NOMO-1 treated with DMSO at 0.1 percent for 48 hours (cell line): ENCODE measurements around the gene GCC2.
"Not testable (repeated sequence)": the region's sequence is repeated elsewhere in the genome, so short reads cannot be mapped to it uniquely, and the experiment has no call there.

Experiments
- DNase-seq: peaks from one replicate; lab custom pipeline; 2025; ENCODE audit not compliant: unreplicated experiment; lab: John Stamatoyannopoulos, UW

Gene GCC2

GRCh38 chr2:108556581-108556980 is 107.6 kb downstream of the GCC2 start:
- DNase-seq = not testable (repeated sequence)
